RWPE2 (cell line): ENCODE data around the gene RNF135.
"Not testable (repeated sequence)": the region's sequence is repeated elsewhere in the genome, so short reads cannot be mapped to it uniquely, and the experiment has no call there.

Experiments used
- ATAC-seq: fragments of 200-7000 bp; cut with Tn5 transposase; 3 replicates; pipeline ENCODE4 v1.9.1; 2021; ENCODE audit warnings: low read depth
- DNase-seq: peaks from one replicate; pipeline ENCODE4 v3.0.0-alpha.2; 2020; ENCODE audit warnings: low spot score
- H3K27ac ChIP-seq: fragments of 450-650 bp; 2 replicates; pipeline ENCODE4 v1.5.1; 2017; ENCODE audit warnings: mild to moderate bottlenecking; ENCODE audit not compliant: poor library complexity, severe bottlenecking
- H3K27me3 ChIP-seq: fragments of 250-450 bp; sonication (Bioruptor Pico); 2 replicates; pipeline ENCODE4 v1.5.1; 2021; ENCODE audit warnings: mild to moderate bottlenecking, moderate library complexity; ENCODE audit not compliant: insufficient read depth, poor library complexity, severe bottlenecking
- H3K36me3 ChIP-seq: fragments of 250-450 bp; sonication (Bioruptor Pico); 2 replicates; pipeline ENCODE4 v1.5.1; 2020; ENCODE audit warnings: low read depth, mild to moderate bottlenecking, moderate library complexity
- H3K4me1 ChIP-seq: fragments of 250-450 bp; sonication (Bioruptor Pico); 2 replicates; pipeline ENCODE4 v1.5.1; 2021; ENCODE audit warnings: mild to moderate bottlenecking, moderate library complexity; ENCODE audit not compliant: insufficient read depth, poor library complexity, severe bottlenecking
- H3K4me3 ChIP-seq: fragments of 250-450 bp; sonication (Bioruptor Pico); 2 replicates; pipeline ENCODE4 v1.5.1; 2021; ENCODE audit warnings: mild to moderate bottlenecking, moderate library complexity; ENCODE audit not compliant: severe bottlenecking
- H3K9me3 ChIP-seq: fragments of 250-450 bp; sonication (Bioruptor Pico); 2 replicates; pipeline ENCODE4 v1.5.1; 2021; ENCODE audit warnings: mild to moderate bottlenecking, moderate library complexity; ENCODE audit not compliant: severe bottlenecking
- TF ChIP-seq, protein P1 (sequence below): fragments of 450-650 bp; IDR thresholded peaks from one replicate; pipeline ENCODE4 v1.5.1; 2017; ENCODE audit warnings: mild to moderate bottlenecking, moderate library complexity; ENCODE audit not compliant: poor library complexity, severe bottlenecking

RNF135 gene

DNA sequence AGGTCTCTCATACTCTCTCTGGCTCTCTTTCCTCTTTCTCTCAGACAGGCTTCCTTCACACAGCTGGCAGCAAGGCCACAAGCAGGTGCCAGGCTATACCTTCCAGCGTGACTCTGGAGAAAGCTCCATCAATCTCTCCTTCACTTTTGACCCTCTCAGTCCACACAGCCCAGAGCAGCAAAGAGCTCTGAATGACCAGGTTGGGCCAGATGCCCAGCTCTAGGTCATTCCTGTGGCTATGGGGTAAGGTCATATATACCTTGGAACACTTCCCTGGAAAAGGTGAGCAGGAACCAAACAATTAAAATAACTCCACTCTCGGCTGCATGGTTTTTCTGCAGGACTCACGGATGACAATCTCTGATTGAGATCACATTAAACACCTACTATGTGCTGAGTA, 40.3 kb upstream of the RNF135 start:
- H3K9me3 ChIP-seq, result no peaks in the 10 kb centered on the region
- no peak overlapping the region for H3K27ac ChIP-seq
- no peaks in the 10 kb centered on the region for H3K4me1 ChIP-seq
- ATAC-seq, result no peak
- no peaks in the 10 kb centered on the region for H3K27me3 ChIP-seq
- DNase-seq, result no peak
- no peaks in the 10 kb centered on the region for H3K36me3 ChIP-seq
- TF ChIP-seq, protein P1, sequence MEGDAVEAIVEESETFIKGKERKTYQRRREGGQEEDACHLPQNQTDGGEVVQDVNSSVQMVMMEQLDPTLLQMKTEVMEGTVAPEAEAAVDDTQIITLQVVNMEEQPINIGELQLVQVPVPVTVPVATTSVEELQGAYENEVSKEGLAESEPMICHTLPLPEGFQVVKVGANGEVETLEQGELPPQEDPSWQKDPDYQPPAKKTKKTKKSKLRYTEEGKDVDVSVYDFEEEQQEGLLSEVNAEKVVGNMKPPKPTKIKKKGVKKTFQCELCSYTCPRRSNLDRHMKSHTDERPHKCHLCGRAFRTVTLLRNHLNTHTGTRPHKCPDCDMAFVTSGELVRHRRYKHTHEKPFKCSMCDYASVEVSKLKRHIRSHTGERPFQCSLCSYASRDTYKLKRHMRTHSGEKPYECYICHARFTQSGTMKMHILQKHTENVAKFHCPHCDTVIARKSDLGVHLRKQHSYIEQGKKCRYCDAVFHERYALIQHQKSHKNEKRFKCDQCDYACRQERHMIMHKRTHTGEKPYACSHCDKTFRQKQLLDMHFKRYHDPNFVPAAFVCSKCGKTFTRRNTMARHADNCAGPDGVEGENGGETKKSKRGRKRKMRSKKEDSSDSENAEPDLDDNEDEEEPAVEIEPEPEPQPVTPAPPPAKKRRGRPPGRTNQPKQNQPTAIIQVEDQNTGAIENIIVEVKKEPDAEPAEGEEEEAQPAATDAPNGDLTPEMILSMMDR, result no peak
- no peak overlapping the region for H3K4me3 ChIP-seq

- DNase-seq, H3K36me3 ChIP-seq, ATAC-seq, H3K4me1 ChIP-seq, H3K27me3 ChIP-seq, H3K27ac ChIP-seq, H3K9me3 ChIP-seq, H3K4me3 ChIP-seq: not testable (repeated sequence)
Measured at GRCh38 chr17:30931582-30931981, 39.3 kb upstream of the RNF135 start.

DNA sequence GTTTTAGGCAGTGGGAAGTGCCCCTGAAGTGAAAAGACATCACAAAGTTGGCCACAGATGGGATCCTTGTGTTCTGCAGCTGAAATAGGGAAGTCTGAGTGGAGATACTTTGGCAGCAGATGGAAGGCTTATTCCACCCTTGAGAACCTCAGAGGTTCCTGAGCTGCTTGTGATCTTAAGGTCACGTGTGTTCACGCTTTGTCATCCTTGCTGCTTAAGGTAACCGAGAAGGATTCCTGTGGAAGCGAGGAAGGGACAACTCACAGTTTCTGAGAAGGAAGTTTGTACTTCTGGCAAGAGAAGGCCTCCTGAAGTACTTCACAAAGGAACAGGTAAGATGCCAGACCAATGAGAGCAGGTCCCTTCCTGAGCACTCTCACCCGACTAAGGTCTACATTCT, 36.9 kb upstream of the RNF135 start:
- Histone ChIP-seq H3K9me3 (no peaks in the 10 kb centered on the region), H3K36me3 (no peaks in the 10 kb centered on the region), H3K27me3 (no peaks in the 10 kb centered on the region), H3K4me3 (no peak overlapping the region), H3K4me1 (no peaks in the 10 kb centered on the region), H3K27ac (no peak overlapping the region)
- TF ChIP-seq, protein P1, result no peak
- DNase-seq (no peak), ATAC-seq (no peak)

DNA sequence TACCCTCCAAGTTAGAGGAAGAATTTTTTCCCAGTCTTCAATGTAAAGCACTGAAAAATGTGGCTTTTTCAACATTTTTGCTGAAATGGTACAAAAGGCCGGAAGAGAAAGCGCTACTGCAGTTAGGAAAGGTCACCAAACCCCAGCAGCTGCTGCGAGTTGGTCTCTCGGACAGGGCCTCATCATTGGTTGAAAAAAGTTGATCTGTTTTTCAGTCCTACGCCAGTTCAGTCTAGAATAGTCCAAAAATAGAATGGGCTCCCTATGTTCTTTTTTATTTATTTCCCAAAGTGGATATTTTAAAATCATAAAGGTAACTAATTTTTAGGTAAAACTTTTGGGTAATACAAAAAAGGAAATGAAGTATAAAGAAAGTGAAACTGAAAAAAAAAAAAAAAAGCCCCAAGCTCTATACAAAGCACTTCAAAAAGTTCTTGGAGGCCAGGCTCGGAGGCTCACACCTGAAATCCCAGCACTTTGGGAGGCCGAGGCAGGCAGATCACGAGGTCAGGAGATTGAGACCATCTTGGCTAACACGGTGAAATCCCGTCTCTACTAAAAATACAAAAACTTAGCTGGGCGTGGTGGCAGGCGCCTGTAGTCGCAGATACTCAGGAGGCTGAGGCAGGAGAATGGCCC, 31.7 kb upstream of the RNF135 start:
- Histone ChIP-seq H3K36me3 (no peaks in the 10 kb centered on the region), H3K9me3 (no peaks in the 10 kb centered on the region), H3K27me3 (no peaks in the 10 kb centered on the region), H3K4me1 (no peaks in the 10 kb centered on the region), H3K27ac (no peak overlapping the region), H3K4me3 (no peak overlapping the region)
- TF ChIP-seq, protein P1, result no peak
- ATAC-seq (no peak), DNase-seq (no peak)

DNA sequence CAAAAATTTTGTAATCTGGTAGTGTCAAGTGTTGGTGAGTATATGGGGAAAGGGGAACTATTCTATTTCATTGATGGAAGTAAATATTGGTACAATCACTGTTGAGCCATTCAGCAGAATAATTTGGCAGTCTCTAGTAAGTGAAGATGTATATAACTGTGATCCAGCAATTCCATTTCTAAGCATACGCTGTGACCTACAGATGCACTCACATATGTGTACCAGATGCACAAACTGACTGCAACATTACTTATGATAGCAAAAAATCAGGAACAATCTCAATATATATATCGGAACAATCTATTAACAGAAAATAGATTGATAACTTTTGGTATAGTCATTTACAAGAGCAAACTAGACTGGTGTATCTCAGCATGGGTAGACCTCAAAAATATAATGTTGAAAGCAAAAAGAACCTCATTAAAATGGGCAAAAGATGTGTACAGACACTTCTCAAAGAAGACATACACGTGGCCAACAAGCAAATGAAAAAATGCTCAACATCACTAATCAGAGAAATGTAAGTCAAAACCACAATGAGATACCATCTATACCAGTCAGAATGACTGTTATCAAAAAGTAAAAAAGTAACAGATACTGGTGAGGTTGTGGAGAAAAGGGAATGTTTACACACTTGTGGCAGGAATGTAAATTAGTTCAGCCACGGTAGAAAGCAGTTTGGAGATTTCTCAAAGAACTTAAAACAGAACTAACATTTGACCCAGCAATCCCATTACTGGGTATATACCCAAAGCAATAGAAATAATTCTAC, 28.3 kb upstream of the RNF135 start:
- ATAC-seq, result no peak
- TF ChIP-seq, protein P1, result no peak
- Histone ChIP-seq H3K4me3 (no peak overlapping the region), H3K9me3 (no peaks in the 10 kb centered on the region), H3K36me3 (no peaks in the 10 kb centered on the region), H3K27ac (no peak overlapping the region), H3K4me1 (no peaks in the 10 kb centered on the region), H3K27me3 (no peaks in the 10 kb centered on the region)
- no peak for DNase-seq
